ENCODE measurements around the gene DLAT.
A peak's percentile ranks its signal among the peaks of the same experiment; 100 is the strongest.

DLAT gene

GRCh38 chr11:111986589-111986988, 38.6 kb upstream of the DLAT start:
- no peak for TF ChIP-seq PBX3 (CRISPR knock-in tag; IDR thresholded peaks at IDR 0.05)
- TF ChIP-seq ZNF157 (tag by site-specific recombination; IDR thresholded peaks at IDR 0.05), result no peak
- no peak for TF ChIP-seq ZSCAN23 (tag by site-specific recombination; IDR thresholded peaks at IDR 0.05)
- no peak for TF ChIP-seq ZNF148 (tag by site-specific recombination; IDR thresholded peaks at IDR 0.05; ENCODE audit: borderline replicate concordance)
- TF ChIP-seq OSR2 (tag by site-specific recombination; IDR thresholded peaks at IDR 0.05), result no peak
- Histone ChIP-seq H3K4me3 (ENCODE audit: low read depth, low read length) (no peak overlapping the region), H3K27ac (ENCODE audit: extremely low read depth, low read depth, low read length) (no peak overlapping the region), H3K9me3 (ENCODE audit: control insufficient read depth, insufficient read depth, low read depth, low read length) (no peaks in the 10 kb centered on the region), H3K36me3 (ENCODE audit: control insufficient read depth in 2 of 2, insufficient read depth in 1 of 2, low read length in 2 of 2) (peaks cover 0 to 66% of the 10 kb centered on the region in 2 experiments; a peak in 2 of 3 replicates), H3K4me1 (ENCODE audit: control insufficient read depth, insufficient read depth, low read length) (no peaks in the 10 kb centered on the region)
- ChIA-PET POLR2A (no interaction called here), CTCF (interaction anchor here (1.4 kb wide), 1 partner anchor 55 kb away, joined by 5 read pairs; no protein-coding TSS in a partner anchor)

GRCh38 chr11:111990381-111990780, 34.8 kb upstream of the DLAT start:
- H3K4me1 ChIP-seq (ENCODE audit: control insufficient read depth, insufficient read depth, low read length), result no peaks in the 10 kb centered on the region
- ChIA-PET CTCF (interaction anchor here (0.6 to 4.3 kb wide), 2 partner anchors 8 to 57 kb away, joined by 3 to 25 read pairs; no protein-coding TSS in a partner anchor), POLR2A (no interaction called here)
- no peak overlapping the region for H3K4me3 ChIP-seq (ENCODE audit: low read depth, low read length)
- H3K36me3 ChIP-seq (ENCODE audit: control insufficient read depth in 2 of 2, insufficient read depth in 1 of 2, low read length in 2 of 2), result peaks cover 4 to 70% of the 10 kb centered on the region in 2 experiments; a peak in 2 of 3 replicates
- TF ChIP-seq SCRT2 (tag by site-specific recombination; IDR thresholded peaks at IDR 0.05) (no peak), ZNF449 (tag by site-specific recombination; IDR thresholded peaks at IDR 0.05) (no peak), ZNF248 (tag by site-specific recombination; IDR thresholded peaks at IDR 0.05) (no peak), ZNF433 (tag by site-specific recombination; IDR thresholded peaks at IDR 0.05; ENCODE audit: low read depth) (no peak), ZNF529 (tag by site-specific recombination; IDR thresholded peaks at IDR 0.05; ENCODE audit: insufficient replicate concordance) (no peak), ZNF146 (tag by site-specific recombination; IDR thresholded peaks at IDR 0.05) (peak; percentile 43; the same call in 1 of the 2 replicates), ZNF580 (tag by site-specific recombination; IDR thresholded peaks at IDR 0.05) (no peak)
- no peaks in the 10 kb centered on the region for H3K9me3 ChIP-seq (ENCODE audit: control insufficient read depth, insufficient read depth, low read depth, low read length)
- H3K27ac ChIP-seq (ENCODE audit: extremely low read depth, low read depth, low read length), result no peak overlapping the region

- Histone ChIP-seq H3K4me1 (ENCODE audit: control insufficient read depth, insufficient read depth, low read length) (no peaks in the 10 kb centered on the region), H3K27ac (ENCODE audit: extremely low read depth, low read depth, low read length) (no peak overlapping the region), H3K9me3 (ENCODE audit: control insufficient read depth, insufficient read depth, low read depth, low read length) (no peaks in the 10 kb centered on the region), H3K4me3 (ENCODE audit: low read depth, low read length) (no peak overlapping the region), H3K36me3 (ENCODE audit: control insufficient read depth in 2 of 2, insufficient read depth in 1 of 2, low read length in 2 of 2) (peaks cover 8 to 70% of the 10 kb centered on the region in 2 experiments; a peak in 2 of 3 replicates)
- CTCF ChIA-PET, result interaction anchor here (1.5 to 4.3 kb wide), 2 partner anchors 10 to 62 kb away, joined by 3 to 25 read pairs; no protein-coding TSS in a partner anchor
- TF ChIP-seq ZIC2 (tag by site-specific recombination; IDR thresholded peaks at IDR 0.05) (no peak), ZSCAN30 (tag by site-specific recombination; IDR thresholded peaks at IDR 0.05) (no peak), KLF10 (tag by site-specific recombination; IDR thresholded peaks at IDR 0.05) (no peak), ZNF639 (tag by site-specific recombination; IDR thresholded peaks at IDR 0.05) (no peak), ZNF449 (tag by site-specific recombination; IDR thresholded peaks at IDR 0.05) (no peak), ZNF10 (tag by site-specific recombination; IDR thresholded peaks at IDR 0.05) (no peak), ZNF561 (tag by site-specific recombination; IDR thresholded peaks at IDR 0.05; ENCODE audit: borderline replicate concordance) (no peak), ZNF660 (tag by site-specific recombination; IDR thresholded peaks at IDR 0.05) (no peak), ZNF624 (tag by site-specific recombination; IDR thresholded peaks at IDR 0.05) (no peak), ZBTB1 (tag by site-specific recombination; IDR thresholded peaks at IDR 0.05) (no peak)
- POLR2A ChIA-PET, result no interaction called here
These were observed 32.9 kb upstream of the DLAT start for GRCh38 chr11:111992206-111992855.

Data from HEK293 (cell line).